Endothelial cell of umbilical vein (primary cell): ENCODE measurements around the gene EIF3I. TPM values are rescaled to one million over a fixed set of nuclear protein-coding genes. Genes with fewer than 3 reads are reported as not detected.
A peak's percentile ranks its signal among the peaks of the same experiment; 100 is the strongest.

ENCODE experiments used
- BruUV-seq: library from RNA; stranded (reverse); fragments of 400-500 nt; replicated peaks from 2 replicates; lab custom pipeline; 2021; lab: Mats Ljungman, UMichigan
- CTCF ChIA-PET: fragments of 300-600, 350-600 bp; sonication (Branson Sonifier 250); formaldehyde crosslinking; loops from one replicate; lab custom pipeline; 2021; ENCODE audit warnings: antibody characterized with exemption, inconsistent platforms; lab: Charles Lee
- POLR2A ChIA-PET: fragments of 300-600, 350-600 bp; sonication (Branson Sonifier 250); formaldehyde crosslinking; loops from one replicate; lab custom pipeline; 2021; ENCODE audit warnings: antibody characterized with exemption, inconsistent platforms; lab: Charles Lee
- DNase-seq: peaks from one replicate; pipeline ENCODE4 v3.0.0-alpha.2; 2011; ENCODE audit warnings: low read depth, low spot score
- FAIRE-seq: peaks from 2 replicates; lab custom pipeline; 2011; peaks lifted over from hg19 to GRCh38; lab: Jason Lieb, UNC
- H2AFZ ChIP-seq: 2 replicates; pipeline ENCODE4 v1.6.0; 2012; ENCODE audit warnings: low read depth, low read length, control low read depth, inconsistent platforms
- H3K27ac ChIP-seq: 2 replicates; pipeline ENCODE4 v1.5.1; 2011; ENCODE audit warnings: low read depth, mild to moderate bottlenecking, control low read depth, low read length, moderate library complexity; ENCODE audit not compliant: insufficient read depth
- H3K27me3 ChIP-seq, 2 experiments: 2 replicates each; pipeline versions ENCODE4 v1.6.0 to v1.6.1; 2011; ENCODE audit warnings: low read length in 2 of 2, mixed read lengths in 1 of 2; ENCODE audit not compliant: control insufficient read depth in 2 of 2, insufficient read depth in 2 of 2
- H3K36me3 ChIP-seq, 2 experiments: 2 replicates in 1 of 2; 3 replicates in 1 of 2; pipeline ENCODE4 v1.5.1; 2011; ENCODE audit warnings: low read length in 2 of 2, mild to moderate bottlenecking in 1 of 2, moderate library complexity in 1 of 2; ENCODE audit not compliant: control insufficient read depth in 2 of 2, insufficient read depth in 2 of 2; ENCODE audit errors: extremely low read depth in 1 of 2
- H3K4me1 ChIP-seq: 3 replicates; pipeline ENCODE4 v1.5.1; 2011; ENCODE audit warnings: mild to moderate bottlenecking, low read length; ENCODE audit not compliant: control insufficient read depth, insufficient read depth; ENCODE audit errors: extremely low read depth
- H3K4me2 ChIP-seq: 2 replicates; pipeline ENCODE4 v1.6.1; 2011; ENCODE audit warnings: low read length, control low read depth, mixed read lengths; ENCODE audit not compliant: insufficient read depth
- H3K4me3 ChIP-seq, 3 experiments: fragments of 200-600 bp in 1 of 3; sonication (generic), shearing (Covaris generic) in 1 of 3; replicated peaks in 1 of 3; 2 replicates each; pipeline ENCODE4 v1.5.1; 2011 to 2016; ENCODE audit warnings: control low read depth in 3 of 3, low read length in 3 of 3, mild to moderate bottlenecking in 2 of 3, inconsistent platforms in 1 of 3, low read depth in 1 of 3, moderate library complexity in 1 of 3; ENCODE audit not compliant: insufficient read depth in 1 of 3
- H3K79me2 ChIP-seq: 2 replicates; pipeline ENCODE4 v1.6.0; 2012; ENCODE audit warnings: low read length, inconsistent platforms; ENCODE audit not compliant: control insufficient read depth, insufficient read depth
- H3K9ac ChIP-seq: replicated peaks from 2 replicates; pipeline ENCODE3; 2011; ENCODE audit warnings: low read length, control low read depth; ENCODE audit not compliant: insufficient read depth; ENCODE audit errors: extremely low read depth
- H3K9me1 ChIP-seq: replicated peaks from 3 replicates; pipeline ENCODE4 v1.6.0; 2011; ENCODE audit warnings: mild to moderate bottlenecking, low read length; ENCODE audit not compliant: control insufficient read depth, insufficient read depth; ENCODE audit errors: extremely low read depth
- H3K9me3 ChIP-seq: replicated peaks from 2 replicates; pipeline ENCODE4 v1.5.1; 2012; ENCODE audit warnings: low read length, inconsistent platforms; ENCODE audit not compliant: control insufficient read depth, insufficient read depth
- H4K20me1 ChIP-seq: replicated peaks from 2 replicates; pipeline ENCODE3; 2011; ENCODE audit warnings: mild to moderate bottlenecking, low read length; ENCODE audit not compliant: control insufficient read depth, insufficient read depth; ENCODE audit errors: extremely low read depth
- EZH2 ChIP-seq: IDR thresholded peaks from 2 replicates; pipeline ENCODE4 v1.6.1; 2012; ENCODE audit warnings: borderline replicate concordance, low read depth, mild to moderate bottlenecking, moderate library complexity, low read length, inconsistent platforms; ENCODE audit not compliant: severe bottlenecking
- FOS ChIP-seq: IDR thresholded peaks from 2 replicates; pipeline ENCODE4 v1.6.1; 2011; ENCODE audit warnings: mild to moderate bottlenecking, low read length, moderate library complexity, borderline replicate concordance; ENCODE audit not compliant: insufficient read depth
- GATA2 ChIP-seq: IDR thresholded peaks from 2 replicates; pipeline ENCODE4 v1.7.0; 2011; ENCODE audit warnings: low read depth, mild to moderate bottlenecking, moderate library complexity, mixed read lengths, low read length; ENCODE audit not compliant: insufficient read length, insufficient read depth
- JUN ChIP-seq: IDR thresholded peaks from 2 replicates; pipeline ENCODE4 v1.6.1; 2011; ENCODE audit warnings: borderline replicate concordance, low read depth; ENCODE audit not compliant: insufficient read length, insufficient read depth
- MYC ChIP-seq: IDR thresholded peaks from one replicate; pipeline ENCODE4 v1.6.1; 2011; ENCODE audit warnings: mild to moderate bottlenecking, low read depth, low read length
- POLR2A ChIP-seq: IDR thresholded peaks from 2 replicates; pipeline ENCODE4 v1.6.1; 2012; ENCODE audit warnings: low read depth, mild to moderate bottlenecking, control low read depth, low read length
- POLR2AphosphoS5 ChIP-seq: IDR thresholded peaks from 2 replicates; pipeline ENCODE4 v1.6.1; 2012; ENCODE audit warnings: low read depth, mild to moderate bottlenecking, control low read depth, low read length, moderate library complexity; ENCODE audit not compliant: insufficient read depth
- dilution Hi-C: fragments of 300-500 bp; cut with MboI; formaldehyde crosslinking; loops from one replicate; pipeline ENCODE4 v1.15.0; 2019; ENCODE audit warnings: low sequenced_read_pairs; ENCODE audit not compliant: extremely low pct_ligation_motif_present
- intact Hi-C: fragments of 100-400 bp; cut with micrococcal nuclease; formaldehyde crosslinking; loops from one replicate; pipeline ENCODE4 v1.10.0; 2022
- polyA plus RNA-seq, 4 experiments: library from polyadenylated mRNA; depleted of rRNA in 3 of 4; stranded (reverse) in 3 of 4; unstranded in 1 of 4; fragments of >200 nt; gene quantifications; 2 replicates each; pipeline versions ENCODE4 v1.2.1 to v1.2.3, GENCODE V29; 2011 to 2012; ENCODE audit warnings: missing spikeins in 1 of 4
- total RNA-seq: library from RNA; stranded (reverse); gene quantifications from 2 replicates; pipeline ENCODE4 v1.2.3, GENCODE V29; 2021
- TF ChIP-seq, protein P1 (sequence below), 2 donors: IDR thresholded peaks; 1 replicate in 1 of 2; 2 replicates in 1 of 2; pipeline ENCODE4 v1.5.1; 2011; ENCODE audit warnings: low read length in 2 of 2, mild to moderate bottlenecking in 2 of 2, moderate library complexity in 2 of 2, control low read depth in 1 of 2, inconsistent platforms in 1 of 2, low read depth in 1 of 2; ENCODE audit not compliant: insufficient read depth in 1 of 2; ENCODE audit errors: extremely low read depth in 1 of 2
- TF ChIP-seq, protein P2 (sequence below): IDR thresholded peaks from 2 replicates; pipeline ENCODE4 v1.6.1; 2011; ENCODE audit not compliant: insufficient read depth, insufficient read length

Gene EIF3I
- total and polyA plus RNA-seq, 2 donors (not counting 3 experiments of a cell fraction or from before 2014, with no cell fraction given) = 186 to 331 TPM

DNA sequence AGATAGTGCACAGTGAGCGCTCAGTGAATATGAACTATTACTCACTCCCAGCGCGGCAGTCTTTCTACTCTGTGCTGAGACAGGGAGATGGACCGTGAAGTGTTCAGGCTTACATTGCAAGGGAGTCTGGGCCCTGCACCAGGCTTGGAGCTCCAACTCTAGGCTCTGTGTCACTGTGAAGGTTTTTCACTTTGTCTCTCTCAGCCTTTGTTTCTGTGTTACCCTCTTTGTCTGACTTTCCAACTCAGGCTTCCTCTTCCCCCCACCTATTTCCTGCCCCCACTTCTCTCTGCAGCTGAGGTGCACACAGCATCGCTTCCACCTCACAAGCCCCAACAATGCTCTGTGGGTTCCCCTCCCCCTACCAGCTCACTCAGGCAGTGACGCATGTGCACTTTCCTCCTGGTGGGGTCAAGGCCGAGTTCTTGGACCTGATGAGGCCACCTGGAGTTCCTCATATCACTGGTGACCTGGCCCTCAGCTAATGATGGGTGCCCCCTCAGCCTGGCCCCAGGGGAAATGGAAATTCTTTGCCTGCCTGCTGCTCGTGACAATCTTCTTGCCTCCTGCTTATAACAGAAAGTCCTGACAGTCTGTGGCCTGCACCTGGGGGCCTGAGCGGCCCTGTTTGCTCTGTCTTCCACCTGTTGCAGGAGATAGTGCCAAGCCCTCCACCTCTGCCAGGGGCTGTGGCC, 27.8 kb downstream of the EIF3I start:
- CTCF ChIA-PET = interaction anchor here (0.7 to 6.3 kb wide), 11 partner anchors 10 to 86 kb away, joined by 3 to 73 read pairs (median 12); partner anchors contain the start of genes HDAC1 and MARCKSL1
- intact Hi-C loops (loop anchor here (1.0 to 2.0 kb wide), 4 partner anchors 9 to 85 kb away; partner anchors contain the start of gene HDAC1), dilution Hi-C loops (no loop called here)
- peaks cover 47% of the 10 kb centered on the region for H3K4me1 ChIP-seq
- H4K20me1 ChIP-seq = no peaks in the 10 kb centered on the region
- DNase-seq = peak; percentile 88
- H3K27me3 ChIP-seq = no peaks in the 10 kb centered on the region
- H3K9me3 ChIP-seq = no peaks in the 10 kb centered on the region
- H3K4me2 ChIP-seq = peak overlapping the region; percentile 6
- peak overlapping the region; percentile 77 for H3K27ac ChIP-seq
- peak overlapping the region; percentile 49 for H3K9ac ChIP-seq
- peak overlapping the region; percentile 9 for H2AFZ ChIP-seq
- H3K9me1 ChIP-seq = no peaks in the 10 kb centered on the region
- no TSS peak for BruUV-seq
- TF ChIP-seq MYC = peak; percentile 50
- peak; percentile 49 for TF ChIP-seq JUN
- peak; percentile 81 for TF ChIP-seq FOS
- TF ChIP-seq GATA2 = peak; percentile 41
- no peak for TF ChIP-seq EZH2
- TF ChIP-seq, protein P1, sequence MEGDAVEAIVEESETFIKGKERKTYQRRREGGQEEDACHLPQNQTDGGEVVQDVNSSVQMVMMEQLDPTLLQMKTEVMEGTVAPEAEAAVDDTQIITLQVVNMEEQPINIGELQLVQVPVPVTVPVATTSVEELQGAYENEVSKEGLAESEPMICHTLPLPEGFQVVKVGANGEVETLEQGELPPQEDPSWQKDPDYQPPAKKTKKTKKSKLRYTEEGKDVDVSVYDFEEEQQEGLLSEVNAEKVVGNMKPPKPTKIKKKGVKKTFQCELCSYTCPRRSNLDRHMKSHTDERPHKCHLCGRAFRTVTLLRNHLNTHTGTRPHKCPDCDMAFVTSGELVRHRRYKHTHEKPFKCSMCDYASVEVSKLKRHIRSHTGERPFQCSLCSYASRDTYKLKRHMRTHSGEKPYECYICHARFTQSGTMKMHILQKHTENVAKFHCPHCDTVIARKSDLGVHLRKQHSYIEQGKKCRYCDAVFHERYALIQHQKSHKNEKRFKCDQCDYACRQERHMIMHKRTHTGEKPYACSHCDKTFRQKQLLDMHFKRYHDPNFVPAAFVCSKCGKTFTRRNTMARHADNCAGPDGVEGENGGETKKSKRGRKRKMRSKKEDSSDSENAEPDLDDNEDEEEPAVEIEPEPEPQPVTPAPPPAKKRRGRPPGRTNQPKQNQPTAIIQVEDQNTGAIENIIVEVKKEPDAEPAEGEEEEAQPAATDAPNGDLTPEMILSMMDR (IDR thresholded peaks at IDR 0.05; ENCODE audit: extremely low read depth in 1 of 2, insufficient read depth in 1 of 2, low read depth in 1 of 2, low read length in 2 of 2) = no peak
- TF ChIP-seq, protein P2, sequence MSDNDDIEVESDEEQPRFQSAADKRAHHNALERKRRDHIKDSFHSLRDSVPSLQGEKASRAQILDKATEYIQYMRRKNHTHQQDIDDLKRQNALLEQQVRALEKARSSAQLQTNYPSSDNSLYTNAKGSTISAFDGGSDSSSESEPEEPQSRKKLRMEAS = peak; percentile 64
- peak; percentile 81 for TF ChIP-seq POLR2AphosphoS5
- peak; percentile 61 for TF ChIP-seq POLR2A
- POLR2A ChIA-PET = interaction anchor here (0.6 to 2.0 kb wide), 5 partner anchors 9 to 86 kb away, joined by 5 to 18 read pairs (median 9); partner anchors contain the start of gene MARCKSL1
- no peaks in the 10 kb centered on the region for H3K79me2 ChIP-seq
- H3K36me3 ChIP-seq = no peaks in the 10 kb centered on the region
- FAIRE-seq = peak; percentile 98
- H3K4me3 ChIP-seq = no peak overlapping the region
